ENCODE data around the gene RPL6.

DNA sequence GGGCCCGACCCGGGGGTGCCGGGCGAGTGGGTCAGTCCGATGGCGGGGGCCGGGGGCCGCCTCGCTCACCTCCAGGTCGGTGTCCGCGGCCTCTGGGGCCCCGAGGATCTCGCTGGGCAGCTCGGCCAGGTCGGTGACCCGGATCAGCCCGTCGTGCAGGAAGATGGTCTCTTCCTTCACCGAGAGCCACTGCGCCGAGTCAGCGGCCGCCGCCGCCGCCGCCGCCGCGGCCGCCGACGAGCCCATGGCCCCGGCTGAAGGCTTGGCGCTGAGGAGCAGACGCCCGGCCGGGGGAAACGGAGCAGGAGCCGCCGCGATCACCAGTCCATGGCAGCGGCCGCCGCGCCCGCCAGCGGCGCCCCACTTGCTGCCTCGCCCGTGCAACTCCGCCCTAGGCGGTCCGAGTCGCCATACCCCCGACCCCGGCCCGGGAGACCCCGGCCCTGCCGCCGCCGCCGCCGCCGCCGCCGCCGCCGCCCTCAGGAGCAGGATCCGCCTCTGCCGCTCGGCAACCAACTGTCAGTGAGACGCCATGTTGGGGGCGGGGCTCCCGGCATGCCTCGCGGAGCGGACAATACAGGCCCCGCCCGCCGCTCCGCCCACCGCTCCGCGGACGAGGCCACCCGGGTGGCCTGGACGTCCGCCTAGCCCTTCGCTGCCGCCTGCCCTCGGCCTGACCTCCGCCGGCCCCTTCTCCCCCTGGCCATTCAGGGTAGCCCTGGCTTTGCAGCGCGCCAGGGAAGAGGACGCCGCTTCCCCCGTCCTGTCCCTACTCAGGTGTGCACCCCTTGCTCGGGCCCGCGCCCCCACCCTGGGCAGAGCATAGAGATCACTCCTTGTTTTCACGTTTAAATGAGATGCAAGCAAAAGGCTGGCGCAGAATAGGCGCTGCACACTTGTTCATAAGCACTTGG is 27.3 kb downstream of the RPL6 start, which contains the start of gene HECTD4:
- TF ChIP-seq, protein P1, sequence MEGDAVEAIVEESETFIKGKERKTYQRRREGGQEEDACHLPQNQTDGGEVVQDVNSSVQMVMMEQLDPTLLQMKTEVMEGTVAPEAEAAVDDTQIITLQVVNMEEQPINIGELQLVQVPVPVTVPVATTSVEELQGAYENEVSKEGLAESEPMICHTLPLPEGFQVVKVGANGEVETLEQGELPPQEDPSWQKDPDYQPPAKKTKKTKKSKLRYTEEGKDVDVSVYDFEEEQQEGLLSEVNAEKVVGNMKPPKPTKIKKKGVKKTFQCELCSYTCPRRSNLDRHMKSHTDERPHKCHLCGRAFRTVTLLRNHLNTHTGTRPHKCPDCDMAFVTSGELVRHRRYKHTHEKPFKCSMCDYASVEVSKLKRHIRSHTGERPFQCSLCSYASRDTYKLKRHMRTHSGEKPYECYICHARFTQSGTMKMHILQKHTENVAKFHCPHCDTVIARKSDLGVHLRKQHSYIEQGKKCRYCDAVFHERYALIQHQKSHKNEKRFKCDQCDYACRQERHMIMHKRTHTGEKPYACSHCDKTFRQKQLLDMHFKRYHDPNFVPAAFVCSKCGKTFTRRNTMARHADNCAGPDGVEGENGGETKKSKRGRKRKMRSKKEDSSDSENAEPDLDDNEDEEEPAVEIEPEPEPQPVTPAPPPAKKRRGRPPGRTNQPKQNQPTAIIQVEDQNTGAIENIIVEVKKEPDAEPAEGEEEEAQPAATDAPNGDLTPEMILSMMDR (IDR thresholded peaks at IDR 0.05; ENCODE audit: low read depth, low read length, poor library complexity, severe bottlenecking) = no peak
- no peak for TF ChIP-seq EZH2phosphoT487 (IDR thresholded peaks at IDR 0.05; ENCODE audit: borderline replicate concordance, low read length)

Measured in DOHH2 (cell line).